Loucy (cell line): ENCODE measurements around the gene FBN1.

Experiments used
- H2AFZ ChIP-seq: fragments of 200-600 bp; sonication (generic); 2 replicates; pipeline ENCODE4 v1.6.0; 2016; ENCODE audit warnings: antibody characterized with exemption, mild to moderate bottlenecking, low read length, moderate library complexity
- H3F3A ChIP-seq: fragments of 200-600 bp; 2 replicates; pipeline ENCODE4 v1.6.0; 2016; ENCODE audit warnings: antibody characterized with exemption, low read depth, mild to moderate bottlenecking
- H3K27me3 ChIP-seq: fragments of 200-600 bp; sonication (generic); 2 replicates; pipeline ENCODE4 v1.6.1; 2014; ENCODE audit warnings: low read length, mild to moderate bottlenecking; ENCODE audit not compliant: insufficient read depth, poor library complexity, severe bottlenecking
- H3K36me3 ChIP-seq: fragments of 200-600 bp; sonication (generic); 2 replicates; pipeline ENCODE4 v1.6.1; 2016; ENCODE audit warnings: low read length; ENCODE audit not compliant: insufficient read depth
- H3K4me1 ChIP-seq: fragments of 200-600 bp; sonication (generic); 2 replicates; pipeline ENCODE4 v1.5.1; 2014; ENCODE audit warnings: low read length, mild to moderate bottlenecking; ENCODE audit not compliant: insufficient read depth, poor library complexity, severe bottlenecking
- H3K4me2 ChIP-seq: fragments of 200-600 bp; sonication (generic); 2 replicates; pipeline ENCODE4 v1.6.0; 2014; ENCODE audit warnings: antibody characterized with exemption, low read length, low read depth, mild to moderate bottlenecking; ENCODE audit not compliant: poor library complexity, severe bottlenecking
- H3K4me3 ChIP-seq: fragments of 200-600 bp; sonication (generic); 2 replicates; pipeline ENCODE4 v1.5.1; 2014; ENCODE audit warnings: low read length, mild to moderate bottlenecking, mixed read lengths; ENCODE audit not compliant: poor library complexity, severe bottlenecking
- H3K79me2 ChIP-seq: fragments of 200-600 bp; sonication (generic); 2 replicates; pipeline ENCODE4 v1.6.1; 2014; ENCODE audit warnings: low read length; ENCODE audit not compliant: insufficient read depth
- H3K9ac ChIP-seq: fragments of 200-600 bp; sonication (generic); 2 replicates; pipeline ENCODE4 v1.6.0; 2014; ENCODE audit warnings: mild to moderate bottlenecking, low read depth, low read length, moderate library complexity; ENCODE audit not compliant: poor library complexity, severe bottlenecking
- H3K9me2 ChIP-seq: fragments of 200-600 bp; sonication (generic); replicated peaks from 2 replicates; pipeline ENCODE4 v1.6.1; 2016; ENCODE audit warnings: low read depth, low read length, mixed read lengths
- H3K9me3 ChIP-seq: fragments of 200-600 bp; sonication (generic); 2 replicates; pipeline ENCODE4 v1.6.1; 2014; ENCODE audit warnings: mild to moderate bottlenecking, antibody characterized with exemption, low read length, low read depth; ENCODE audit not compliant: insufficient read depth
- H4K20me1 ChIP-seq: fragments of 200-600 bp; sonication (generic); 2 replicates; pipeline ENCODE4 v1.6.0; 2014; ENCODE audit warnings: antibody characterized with exemption, low read length, mild to moderate bottlenecking; ENCODE audit not compliant: insufficient read depth, poor library complexity, severe bottlenecking
- CTCF ChIP-seq: fragments of 200-600 bp; sonication (generic); conservative IDR thresholded peaks from 2 replicates; pipeline ENCODE4 v1.5.1; 2014; ENCODE audit warnings: mild to moderate bottlenecking, antibody characterized with exemption, low read length
- EZH2phosphoT487 ChIP-seq: fragments of 200-600 bp; IDR thresholded peaks from 2 replicates; pipeline ENCODE4 v1.6.1; 2018; ENCODE audit warnings: antibody characterized with exemption, mild to moderate bottlenecking, moderate library complexity, borderline replicate concordance

Gene FBN1

GRCh38 chr15:48418343-48418742 is 227.2 kb downstream of the FBN1 start:
- no peaks in the 10 kb centered on the region for H3K9me3 ChIP-seq
- H3F3A ChIP-seq = no peaks in the 10 kb centered on the region
- H3K36me3 ChIP-seq = no peaks in the 10 kb centered on the region
- no peak overlapping the region for H3K4me2 ChIP-seq
- no peaks in the 10 kb centered on the region for H4K20me1 ChIP-seq
- H3K9ac ChIP-seq = no peak overlapping the region
- no peaks in the 10 kb centered on the region for H3K79me2 ChIP-seq
- H3K4me1 ChIP-seq = no peaks in the 10 kb centered on the region
- H3K9me2 ChIP-seq = no peaks in the 10 kb centered on the region
- H3K4me3 ChIP-seq = no peak overlapping the region
- TF ChIP-seq EZH2phosphoT487 = no peak
- no peak overlapping the region for H2AFZ ChIP-seq
- H3K27me3 ChIP-seq = no peaks in the 10 kb centered on the region

- TF ChIP-seq CTCF (no peak), EZH2phosphoT487 (no peak)
- H2AFZ ChIP-seq = no peak overlapping the region
- no peaks in the 10 kb centered on the region for H3K36me3 ChIP-seq
- no peaks in the 10 kb centered on the region for H3K4me1 ChIP-seq
- no peaks in the 10 kb centered on the region for H3K9me3 ChIP-seq
- H3K9me2 ChIP-seq = no peaks in the 10 kb centered on the region
- no peaks in the 10 kb centered on the region for H3K79me2 ChIP-seq
- no peak overlapping the region for H3K4me3 ChIP-seq
- H3K27me3 ChIP-seq = no peaks in the 10 kb centered on the region
- H4K20me1 ChIP-seq = no peaks in the 10 kb centered on the region
- no peak overlapping the region for H3K9ac ChIP-seq
- no peaks in the 10 kb centered on the region for H3F3A ChIP-seq
- H3K4me2 ChIP-seq = no peak overlapping the region
These were observed 229.2 kb downstream of the FBN1 start for GRCh38 chr15:48416301-48416700.

- H3F3A ChIP-seq = no peaks in the 10 kb centered on the region
- H3K36me3 ChIP-seq = no peaks in the 10 kb centered on the region
- H3K4me1 ChIP-seq = no peaks in the 10 kb centered on the region
These were observed 230.2 kb downstream of the FBN1 start for GRCh38 chr15:48415036-48415886.

More at GRCh38 chr15:48415036-48415886, 230.2 kb downstream of the FBN1 start:
- no peaks in the 10 kb centered on the region for H3K9me3 ChIP-seq
- TF ChIP-seq CTCF = no peak
- no peak for TF ChIP-seq EZH2phosphoT487
- H3K4me3 ChIP-seq = no peak overlapping the region
- H3K4me2 ChIP-seq = no peak overlapping the region
- no peak overlapping the region for H3K9ac ChIP-seq
- no peak overlapping the region for H2AFZ ChIP-seq
- no peaks in the 10 kb centered on the region for H4K20me1 ChIP-seq
- H3K27me3 ChIP-seq = no peaks in the 10 kb centered on the region
- H3K79me2 ChIP-seq = no peaks in the 10 kb centered on the region
- no peaks in the 10 kb centered on the region for H3K9me2 ChIP-seq
